ENCODE results near the gene PEMT.
A peak's percentile ranks its signal among the peaks of the same experiment; 100 is the strongest.
"Not testable (repeated sequence)": the region's sequence is repeated elsewhere in the genome, so short reads cannot be mapped to it uniquely, and the experiment has no call there.

The PEMT gene

DNA sequence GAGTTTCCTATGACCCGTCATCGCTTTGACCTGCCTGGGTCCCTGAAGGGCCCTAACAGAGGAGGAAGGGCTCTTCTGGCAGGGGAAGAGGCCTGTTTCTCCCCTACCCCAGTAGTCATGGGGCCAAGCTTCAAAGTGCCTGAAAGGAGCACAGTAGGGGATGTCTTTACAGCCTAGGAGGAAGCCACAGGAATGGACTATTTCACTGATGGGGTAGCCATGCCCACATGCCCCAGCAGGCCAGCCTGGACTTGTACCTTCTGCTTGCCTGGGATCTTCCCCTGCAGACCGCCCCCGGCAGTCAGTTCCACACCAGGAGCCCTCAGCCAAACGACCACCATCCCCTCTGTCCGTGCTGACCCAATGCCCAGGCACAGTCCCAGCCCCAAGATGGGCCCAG is 41.8 kb upstream of the PEMT start:
- H3K4me1 ChIP-seq (ENCODE audit: insufficient read depth, insufficient read length) = no peaks in the 10 kb centered on the region
- DNase-seq (ENCODE audit: low read depth, low spot score) = no peak
- no peak overlapping the region for H3K4me3 ChIP-seq (ENCODE audit: insufficient read length, low read depth)
- H3K9ac ChIP-seq (ENCODE audit: insufficient read length, low read depth) = no peak overlapping the region
- H3K36me3 ChIP-seq (ENCODE audit: insufficient read depth, insufficient read length, low read length) = no peaks in the 10 kb centered on the region
- no peaks in the 10 kb centered on the region; the same call in 1 of the 2 replicates for H3K9me3 ChIP-seq (ENCODE audit: insufficient read depth, low read length)
- no peaks in the 10 kb centered on the region for H3K27me3 ChIP-seq (ENCODE audit: insufficient read depth, insufficient read length)
- TF ChIP-seq ZNF274 (IDR thresholded peaks at IDR 0.05; ENCODE audit: low read depth, low read length) (no peak), SUZ12 (IDR thresholded peaks at IDR 0.05; ENCODE audit: extremely low read depth, insufficient read depth, insufficient read length) (no peak), YY1 (IDR thresholded peaks at IDR 0.05; ENCODE audit: insufficient read depth, insufficient read length) (no peak)

DNA sequence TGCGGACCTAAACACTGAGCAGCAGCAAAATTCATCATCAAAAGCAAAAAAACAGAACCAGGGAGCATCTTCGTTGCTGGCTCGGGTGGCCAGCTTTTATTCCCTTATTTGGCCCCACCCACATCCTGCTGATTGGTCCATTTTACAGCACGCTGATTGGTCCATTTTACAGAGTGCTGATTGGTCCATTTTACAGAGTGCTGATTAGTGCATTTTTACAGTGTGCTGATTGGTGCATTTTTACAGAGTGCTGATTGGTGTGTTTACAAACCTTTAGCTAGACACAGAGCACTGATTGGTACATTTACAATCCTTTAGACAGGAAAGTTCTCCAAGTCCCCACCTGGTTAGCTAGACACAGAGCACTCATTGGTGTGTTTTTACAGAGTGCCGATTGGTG is 41.2 kb upstream of the PEMT start:
- H3K9me3 ChIP-seq (ENCODE audit: insufficient read depth, low read length); H3K9ac ChIP-seq (ENCODE audit: insufficient read length, low read depth); DNase-seq (ENCODE audit: low read depth, low spot score); H3K36me3 ChIP-seq (ENCODE audit: insufficient read depth, insufficient read length, low read length); H3K27me3 ChIP-seq (ENCODE audit: insufficient read depth, insufficient read length); H3K4me1 ChIP-seq (ENCODE audit: insufficient read depth, insufficient read length); H3K4me3 ChIP-seq (ENCODE audit: insufficient read length, low read depth): not testable (repeated sequence)

DNA sequence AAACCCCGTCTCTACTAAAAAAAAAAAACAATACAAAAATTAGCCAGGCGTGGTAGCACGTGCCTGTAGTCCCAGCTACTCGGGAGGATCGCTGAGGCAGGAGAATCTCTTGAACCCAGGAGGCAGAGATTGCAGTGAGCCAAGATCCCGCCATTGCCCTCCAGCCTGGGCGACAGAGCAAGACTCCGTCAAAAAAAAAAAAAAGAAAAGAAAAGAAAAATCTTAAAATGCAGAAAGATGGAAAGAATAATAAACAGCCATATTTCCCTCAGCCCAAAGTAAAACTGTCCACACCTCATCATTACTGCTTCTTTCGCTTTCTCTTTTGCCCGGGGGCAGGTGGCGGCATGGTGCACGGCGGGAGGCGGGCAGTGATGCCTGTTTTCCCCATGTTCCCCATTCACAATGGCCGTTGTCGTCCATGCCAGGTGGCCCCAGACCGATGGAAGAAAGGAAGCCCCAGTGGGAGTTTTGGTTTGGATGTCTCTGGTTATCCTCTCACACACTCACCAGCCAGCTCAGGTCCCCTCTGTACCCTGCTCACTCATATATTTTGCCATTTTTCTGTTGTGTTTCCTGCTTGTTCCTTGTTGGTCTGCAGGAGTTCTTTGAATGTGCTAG is 37.0 kb upstream of the PEMT start:
- Histone ChIP-seq H3K4me1 (ENCODE audit: insufficient read depth, insufficient read length) (peaks cover 7% of the 10 kb centered on the region), H3K9ac (ENCODE audit: insufficient read length, low read depth) (no peak overlapping the region), H3K9me3 (ENCODE audit: insufficient read depth, low read length) (no peaks in the 10 kb centered on the region; the same call in 1 of the 2 replicates), H3K27me3 (ENCODE audit: insufficient read depth, insufficient read length) (no peaks in the 10 kb centered on the region), H3K36me3 (ENCODE audit: insufficient read depth, insufficient read length, low read length) (no peaks in the 10 kb centered on the region), H3K4me3 (ENCODE audit: insufficient read length, low read depth) (no peak overlapping the region)
- TF ChIP-seq ZNF274 (IDR thresholded peaks at IDR 0.05; ENCODE audit: low read depth, low read length) (no peak), YY1 (IDR thresholded peaks at IDR 0.05; ENCODE audit: insufficient read depth, insufficient read length) (no peak), SUZ12 (IDR thresholded peaks at IDR 0.05; ENCODE audit: extremely low read depth, insufficient read depth, insufficient read length) (no peak)
- DNase-seq (ENCODE audit: low read depth, low spot score) = no peak

DNA sequence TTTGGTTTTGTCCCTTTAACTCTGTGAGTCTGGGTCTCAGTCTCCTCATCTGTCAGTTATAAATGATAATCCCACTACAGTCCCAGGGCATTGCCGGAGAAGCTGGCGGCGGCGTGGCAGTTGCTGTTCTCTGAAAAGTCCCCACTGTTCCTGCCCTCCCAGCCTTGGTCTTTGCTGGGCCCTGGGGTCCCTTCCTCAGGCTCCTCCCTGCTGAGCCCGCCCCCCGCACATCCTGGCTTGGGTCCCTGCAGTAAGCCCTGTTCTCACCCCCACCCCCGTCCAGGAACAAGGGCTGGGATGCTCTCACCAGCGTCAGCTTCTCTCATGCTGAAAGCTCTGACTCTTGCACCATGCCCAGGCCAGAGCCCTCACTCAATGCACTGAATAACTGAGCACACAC is 35.3 kb upstream of the PEMT start:
- Histone ChIP-seq H3K9me3 (ENCODE audit: insufficient read depth, low read length) (no peaks in the 10 kb centered on the region), H3K36me3 (ENCODE audit: insufficient read depth, insufficient read length, low read length) (no peaks in the 10 kb centered on the region), H3K4me1 (ENCODE audit: insufficient read depth, insufficient read length) (peaks cover 11% of the 10 kb centered on the region), H3K9ac (ENCODE audit: insufficient read length, low read depth) (no peak overlapping the region), H3K27me3 (ENCODE audit: insufficient read depth, insufficient read length) (no peaks in the 10 kb centered on the region), H3K4me3 (ENCODE audit: insufficient read length, low read depth) (no peak overlapping the region)
- no peak for DNase-seq (ENCODE audit: low read depth, low spot score)
- no peak for TF ChIP-seq YY1 (IDR thresholded peaks at IDR 0.05; ENCODE audit: insufficient read depth, insufficient read length)
- no peak for TF ChIP-seq ZNF274 (IDR thresholded peaks at IDR 0.05; ENCODE audit: low read depth, low read length)
- TF ChIP-seq SUZ12 (IDR thresholded peaks at IDR 0.05; ENCODE audit: extremely low read depth, insufficient read depth, insufficient read length) = no peak

DNA sequence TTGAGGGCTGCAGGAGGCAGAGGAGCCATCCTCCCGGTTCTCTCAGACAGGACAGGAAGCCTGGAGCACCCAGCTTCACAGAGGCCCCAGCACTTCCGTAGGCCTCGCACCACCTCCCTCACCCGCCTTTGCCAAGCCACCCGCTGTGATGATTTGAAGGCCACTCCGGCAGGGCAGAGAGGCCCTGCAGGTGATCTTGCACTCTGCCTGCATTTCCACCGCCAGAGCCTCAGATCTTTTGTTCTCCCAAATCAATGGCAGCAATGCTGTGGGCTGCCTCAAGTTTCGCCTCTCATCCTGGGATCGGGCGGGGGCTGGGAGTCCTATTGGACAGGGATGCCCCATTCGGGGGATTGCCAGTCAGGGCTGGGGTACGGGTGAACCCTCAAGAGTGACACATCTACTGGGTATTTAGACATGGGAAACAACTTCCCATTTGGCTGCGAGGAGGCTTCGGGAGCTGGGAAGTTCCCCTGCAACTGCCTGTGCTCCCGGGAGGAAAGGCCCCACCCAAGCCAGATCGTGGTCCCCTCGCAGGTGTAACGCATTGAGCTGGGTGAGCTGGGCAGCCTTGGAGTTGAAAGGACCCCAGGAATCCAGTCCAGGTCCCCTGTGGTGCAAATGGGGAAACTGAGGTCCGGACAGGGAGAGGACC is 34.8 kb upstream of the PEMT start:
- Histone ChIP-seq H3K9me3 (ENCODE audit: insufficient read depth, low read length) (no peaks in the 10 kb centered on the region), H3K27me3 (ENCODE audit: insufficient read depth, insufficient read length) (no peaks in the 10 kb centered on the region), H3K9ac (ENCODE audit: insufficient read length, low read depth) (no peak overlapping the region), H3K36me3 (ENCODE audit: insufficient read depth, insufficient read length, low read length) (no peaks in the 10 kb centered on the region), H3K4me1 (ENCODE audit: insufficient read depth, insufficient read length) (peaks cover 11% of the 10 kb centered on the region), H3K4me3 (ENCODE audit: insufficient read length, low read depth) (no peak overlapping the region)
- DNase-seq (ENCODE audit: low read depth, low spot score) = no peak
- TF ChIP-seq YY1 (IDR thresholded peaks at IDR 0.05; ENCODE audit: insufficient read depth, insufficient read length) (peak; percentile 11), ZNF274 (IDR thresholded peaks at IDR 0.05; ENCODE audit: low read depth, low read length) (no peak)

DNA sequence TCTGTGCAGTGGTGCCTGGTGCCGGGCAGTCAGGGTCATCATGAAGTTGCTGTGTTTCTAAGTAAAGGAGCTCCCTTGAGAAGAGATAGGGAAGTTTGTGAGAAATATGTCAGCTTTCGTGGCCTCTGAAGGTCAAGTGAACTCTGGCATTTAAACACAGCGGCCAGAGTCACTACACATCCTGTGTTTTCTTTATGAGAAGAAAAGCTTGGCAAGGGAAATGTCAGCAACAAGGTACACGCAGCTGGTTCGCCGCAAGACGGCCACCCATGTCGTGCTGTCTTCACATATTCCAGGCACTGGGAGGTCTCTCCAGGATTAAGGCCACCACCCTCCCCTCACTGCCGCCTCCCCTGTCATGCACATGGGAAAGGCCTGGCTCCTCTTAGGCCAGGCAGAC is 33.2 kb upstream of the PEMT start:
- TF ChIP-seq YY1 (IDR thresholded peaks at IDR 0.05; ENCODE audit: insufficient read depth, insufficient read length) = no peak
- no peak for TF ChIP-seq SUZ12 (IDR thresholded peaks at IDR 0.05; ENCODE audit: extremely low read depth, insufficient read depth, insufficient read length)
- TF ChIP-seq ZNF274 (IDR thresholded peaks at IDR 0.05; ENCODE audit: low read depth, low read length) = no peak
- Histone ChIP-seq H3K9me3 (ENCODE audit: insufficient read depth, low read length) (no peaks in the 10 kb centered on the region), H3K4me1 (ENCODE audit: insufficient read depth, insufficient read length) (peaks cover 11% of the 10 kb centered on the region), H3K27me3 (ENCODE audit: insufficient read depth, insufficient read length) (no peaks in the 10 kb centered on the region), H3K4me3 (ENCODE audit: insufficient read length, low read depth) (no peak overlapping the region), H3K36me3 (ENCODE audit: insufficient read depth, insufficient read length, low read length) (no peaks in the 10 kb centered on the region), H3K9ac (ENCODE audit: insufficient read length, low read depth) (no peak overlapping the region)
- DNase-seq (ENCODE audit: low read depth, low spot score) = no peak

DNA sequence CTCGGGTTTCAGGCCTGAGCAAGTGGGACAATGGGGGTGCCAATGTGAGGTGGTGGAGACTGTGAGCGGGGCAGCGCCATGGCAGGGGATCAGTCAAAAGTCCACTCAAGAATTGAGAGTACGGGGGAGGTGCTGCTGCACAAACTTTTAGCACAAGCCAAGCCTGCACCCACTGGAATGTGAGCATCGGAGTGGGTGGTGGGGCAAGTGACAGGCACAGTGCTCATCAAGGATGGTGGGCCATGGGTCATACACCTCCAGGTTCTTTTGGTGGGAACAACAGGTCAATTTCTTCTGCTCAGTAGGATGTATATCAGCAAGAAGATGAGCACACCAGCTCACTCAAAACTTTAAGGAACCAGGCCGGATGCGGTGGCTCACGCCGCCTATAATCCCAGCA is 32.4 kb upstream of the PEMT start:
- peak overlapping the region; percentile 42 for H3K9ac ChIP-seq (ENCODE audit: insufficient read length, low read depth)

More for the DNA sequence above, 32.4 kb upstream of the PEMT start:
- DNase-seq (ENCODE audit: low read depth, low spot score) = no peak
- Histone ChIP-seq H3K4me3 (ENCODE audit: insufficient read length, low read depth) (no peak overlapping the region), H3K4me1 (ENCODE audit: insufficient read depth, insufficient read length) (peaks cover 11% of the 10 kb centered on the region), H3K36me3 (ENCODE audit: insufficient read depth, insufficient read length, low read length) (no peaks in the 10 kb centered on the region), H3K27me3 (ENCODE audit: insufficient read depth, insufficient read length) (no peaks in the 10 kb centered on the region), H3K9me3 (ENCODE audit: insufficient read depth, low read length) (no peaks in the 10 kb centered on the region)
- TF ChIP-seq YY1 (IDR thresholded peaks at IDR 0.05; ENCODE audit: insufficient read depth, insufficient read length) (no peak), SUZ12 (IDR thresholded peaks at IDR 0.05; ENCODE audit: extremely low read depth, insufficient read depth, insufficient read length) (no peak), ZNF274 (IDR thresholded peaks at IDR 0.05; ENCODE audit: low read depth, low read length) (no peak)
